Measurements from ENCODE around the gene ZNF716.

GRCh38 chr7:57505176-57505575 is 55.2 kb downstream of the ZNF716 start:
- TF ChIP-seq CTCF (IDR thresholded peaks at IDR 0.05 in 2 of 3, conservative IDR thresholded peaks at IDR 0.05 in 1 of 3; ENCODE audit: borderline replicate concordance in 1 of 3, insufficient read depth in 1 of 3, low read depth in 2 of 3, low read length in 2 of 3) (no peak), EZH2 (IDR thresholded peaks at IDR 0.05) (no peak), POLR2A (IDR thresholded peaks at IDR 0.05; ENCODE audit: borderline replicate concordance, extremely low read depth, insufficient read depth, insufficient read length) (no peak), EZH2phosphoT487 (IDR thresholded peaks at IDR 0.05; ENCODE audit: borderline replicate concordance) (no peak), MAX (IDR thresholded peaks at IDR 0.05) (no peak)

All from HCT116 (cell line).